ENCODE measurements around the gene DCAF11.

GRCh38 chr14:24065408-24065807, 49.2 kb upstream of the DCAF11 start:
- TF ChIP-seq CTCF (IDR thresholded peaks at IDR 0.05) = no peak
- no peak for TF ChIP-seq POLR2A (IDR thresholded peaks at IDR 0.05)
